DND-41 (cell line): Measurements from ENCODE around the gene KAT2B.
A peak's percentile ranks its signal among the peaks of the same experiment; 100 is the strongest.

ENCODE experiments used
- ATAC-seq: fragments of 200-7000 bp; cut with Tn5 transposase; 3 replicates; pipeline ENCODE4 v1.9.1; 2021; ENCODE audit warnings: low read depth; ENCODE audit not compliant: insufficient read depth
- DNase-seq: peaks from one replicate; pipeline ENCODE4 v3.0.0-alpha.2; 2020
- H2AFZ ChIP-seq: 2 replicates; pipeline ENCODE4 v1.6.0; 2012; ENCODE audit warnings: low read depth, low read length
- H3K27ac ChIP-seq: 2 replicates; pipeline ENCODE4 v1.5.1; 2012; ENCODE audit warnings: low read length, inconsistent platforms
- H3K27me3 ChIP-seq: fragments of 200-600 bp; sonication (generic); 2 replicates; pipeline ENCODE4 v1.6.0; 2012; ENCODE audit warnings: low read length, mild to moderate bottlenecking, inconsistent platforms; ENCODE audit not compliant: insufficient read depth, poor library complexity
- H3K36me3 ChIP-seq: 2 replicates; pipeline ENCODE4 v1.5.1; 2012; ENCODE audit warnings: low read length, inconsistent platforms; ENCODE audit not compliant: insufficient read depth
- H3K4me1 ChIP-seq: 2 replicates; pipeline ENCODE4 v1.5.1; 2012; ENCODE audit warnings: mild to moderate bottlenecking, low read length; ENCODE audit not compliant: insufficient read depth
- H3K4me2 ChIP-seq: 2 replicates; pipeline ENCODE4 v1.6.0; 2012; ENCODE audit warnings: mild to moderate bottlenecking, moderate library complexity, low read length, inconsistent platforms; ENCODE audit not compliant: insufficient read depth
- H3K4me3 ChIP-seq, 2 experiments: fragments of 200-600 bp in 1 of 2; shearing (Covaris generic) in 1 of 2; 2 replicates each; pipeline ENCODE4 v1.5.1; 2012 to 2016; ENCODE audit warnings: inconsistent platforms in 2 of 2, low read length in 2 of 2, mild to moderate bottlenecking in 2 of 2, low read depth in 1 of 2, moderate library complexity in 1 of 2
- H3K79me2 ChIP-seq: 2 replicates; pipeline ENCODE4 v1.6.0; 2012; ENCODE audit warnings: low read length, inconsistent platforms; ENCODE audit not compliant: insufficient read depth
- H3K9ac ChIP-seq: 2 replicates; pipeline ENCODE4 v1.6.0; 2012; ENCODE audit warnings: low read depth, mild to moderate bottlenecking, inconsistent platforms, low read length, moderate library complexity
- H3K9me3 ChIP-seq: 2 replicates; pipeline ENCODE4 v1.5.1; 2012; ENCODE audit warnings: low read length, moderate library complexity, mild to moderate bottlenecking, inconsistent platforms; ENCODE audit not compliant: insufficient read depth, severe bottlenecking
- H4K20me1 ChIP-seq: 2 replicates; pipeline ENCODE4 v1.6.0; 2012; ENCODE audit warnings: low read length; ENCODE audit not compliant: insufficient read depth
- CTCF ChIP-seq: IDR thresholded peaks from 2 replicates; pipeline ENCODE4 v1.5.1; 2012; ENCODE audit warnings: borderline replicate concordance, low read length, moderate library complexity, mild to moderate bottlenecking; ENCODE audit not compliant: poor library complexity, severe bottlenecking; ENCODE audit errors: extremely low read depth
- EZH2 ChIP-seq: IDR thresholded peaks from 3 replicates; pipeline ENCODE4 v1.6.1; 2012; ENCODE audit warnings: borderline replicate concordance, low read depth, mild to moderate bottlenecking, moderate library complexity, low read length, inconsistent platforms; ENCODE audit not compliant: severe bottlenecking

Gene KAT2B

DNA sequence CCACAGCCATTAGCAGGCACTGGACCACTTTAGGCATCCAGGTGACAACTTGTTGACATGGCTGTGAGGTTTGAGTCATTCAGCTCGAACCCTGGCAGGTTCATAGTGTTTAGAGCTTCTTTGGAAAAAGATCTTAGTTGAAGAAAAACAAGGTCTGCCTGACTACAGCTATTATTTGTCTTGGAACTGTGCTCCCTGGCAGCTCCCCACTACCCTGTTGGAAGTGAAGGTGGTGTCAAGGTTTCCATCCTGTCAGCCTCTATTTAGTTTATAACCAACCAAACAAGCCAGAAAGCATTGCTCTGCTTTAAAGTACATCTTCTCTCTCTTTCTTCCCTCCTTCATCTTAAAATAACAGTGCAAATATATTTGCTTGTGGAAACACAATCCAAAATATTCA is 56.8 kb downstream of the KAT2B start:
- no peaks in the 10 kb centered on the region; the same call in 1 of the 2 replicates for H3K36me3 ChIP-seq
- H4K20me1 ChIP-seq: peaks cover 5% of the 10 kb centered on the region; the same call in 1 of the 2 replicates
- no peak overlapping the region for H3K27ac ChIP-seq
- no peak overlapping the region for H3K4me3 ChIP-seq
- H3K4me1 ChIP-seq: peaks cover 28% of the 10 kb centered on the region
- H2AFZ ChIP-seq: no peak overlapping the region
- H3K27me3 ChIP-seq: no peaks in the 10 kb centered on the region
- H3K79me2 ChIP-seq: no peaks in the 10 kb centered on the region
- DNase-seq (no peak), ATAC-seq (no peak)
- H3K4me2 ChIP-seq: no peak overlapping the region
- H3K9ac ChIP-seq: no peak overlapping the region
- H3K9me3 ChIP-seq: no peaks in the 10 kb centered on the region
- TF ChIP-seq CTCF (no peak), EZH2 (no peak)

- Histone ChIP-seq H3K79me2 (no peaks in the 10 kb centered on the region), H3K4me1 (peaks cover 38% of the 10 kb centered on the region), H3K4me2 (no peak overlapping the region), H3K27me3 (no peaks in the 10 kb centered on the region), H3K4me3 (no peak overlapping the region), H3K27ac (no peak overlapping the region), H3K36me3 (no peaks in the 10 kb centered on the region; the same call in 1 of the 2 replicates), H4K20me1 (peaks cover 8% of the 10 kb centered on the region; the same call in 1 of the 2 replicates), H3K9me3 (no peaks in the 10 kb centered on the region), H2AFZ (no peak overlapping the region), H3K9ac (no peak overlapping the region)
- DNase-seq: no peak
- TF ChIP-seq EZH2 (no peak), CTCF (no peak)
- peak; percentile 30; the same call in 1 of the 3 replicates for ATAC-seq
These were observed 58.8 kb downstream of the KAT2B start for GRCh38 chr3:20099060-20099459.

GRCh38 chr3:20100151-20100550 is 59.9 kb downstream of the KAT2B start:
- no peak overlapping the region for H3K4me2 ChIP-seq
- DNase-seq: no peak
- no peaks in the 10 kb centered on the region for H3K9me3 ChIP-seq
- no peak overlapping the region for H2AFZ ChIP-seq
- no peak overlapping the region for H3K9ac ChIP-seq
- peaks cover 8% of the 10 kb centered on the region; the same call in 1 of the 2 replicates for H4K20me1 ChIP-seq
- H3K79me2 ChIP-seq: no peaks in the 10 kb centered on the region
- peak overlapping the region; percentile 33 for H3K27ac ChIP-seq
- H3K36me3 ChIP-seq: no peaks in the 10 kb centered on the region; the same call in 1 of the 2 replicates
- no peaks in the 10 kb centered on the region for H3K27me3 ChIP-seq
- TF ChIP-seq EZH2 (no peak), CTCF (no peak)
- H3K4me1 ChIP-seq: peaks cover 49% of the 10 kb centered on the region
- ATAC-seq: no peak
- H3K4me3 ChIP-seq: no peak overlapping the region
